ENCODE data around the gene CACNB1. TPM values are rescaled to one million over a fixed set of nuclear protein-coding genes. Genes with fewer than 3 reads are reported as not detected.

Gene CACNB1
- total and polyA plus RNA-seq, 10 of the 15 experiments (the other 5 are each of a cell fraction or from before 2014, with no cell fraction given) = 0.06 to 15.6 (median 6.3) TPM

GRCh38 chr17:39196808-39197291 is 619 bp downstream of the CACNB1 start:
- DNase-seq (ENCODE audit: low read depth, low spot score) = no peak
- intact Hi-C loops (cut with micrococcal nuclease; ENCODE audit: unreplicated experiment) (no loop called here), in situ Hi-C loops (cut with MboI) (no loop called here)
- peak; percentile 41 for ATAC-seq
- 0% methylated on average over 13 of the region's 30 CpGs for WGBS (ENCODE audit: insufficient coverage, insufficient replicate concordance, low lambda C conversion rate, missing lambda C conversion rate)
- peak overlapping the region; percentile 98 for H3K4me3 ChIP-seq
- ChIA-PET RAD21 (ENCODE audit: unreplicated experiment) (no interaction called here), CTCF (interaction anchor here (1.0 to 2.1 kb wide), 3 partner anchors 32 to 43 kb away, joined by 3 to 7 read pairs (median 5); no protein-coding TSS in a partner anchor), SMC1A (ENCODE audit: uncharacterized antibody, unreplicated experiment) (interaction anchor here (0.8 to 1.3 kb wide), 2 partner anchors 44 to 47 kb away, joined by 3 to 6 read pairs; no protein-coding TSS in a partner anchor), POLR2A (interaction anchor here (0.5 to 1.5 kb wide), 3 partner anchors 13 to 447 kb away, joined by 3 to 4 read pairs (median 3); no protein-coding TSS in a partner anchor)
- peak overlapping the region; percentile 69 for H3K9ac ChIP-seq (ENCODE audit: control insufficient read depth, insufficient read depth, low read length)
- no TSS peak for BruUV-seq (replicated peaks)
- FAIRE-seq = no peak
- peak overlapping the region; percentile 83 for H3K4me2 ChIP-seq (ENCODE audit: control insufficient read depth, insufficient read depth)
- H3K27ac ChIP-seq (ENCODE audit: control insufficient read depth, insufficient read depth) = peak overlapping the region; percentile 46
- peaks cover 1 to 7% of the 10 kb centered on the region in 2 experiments; a peak in 2 of 4 replicates for H3K36me3 ChIP-seq (ENCODE audit: control insufficient read depth in 2 of 2, insufficient read depth in 2 of 2, low read length in 1 of 2)
- peaks cover 28% of the 10 kb centered on the region for H3K79me2 ChIP-seq (ENCODE audit: control insufficient read depth, insufficient read depth, low read length)
- H2AFZ ChIP-seq (ENCODE audit: control insufficient read depth, low read depth, low read length) = peak overlapping the region; percentile 66
- peaks cover under 1% of the 10 kb centered on the region; the same call in 1 of the 2 replicates for H4K20me1 ChIP-seq (ENCODE audit: control insufficient read depth, insufficient read depth)
- no peaks in the 10 kb centered on the region for H3K27me3 ChIP-seq (replicated peaks in 1 of 2; ENCODE audit: control insufficient read depth in 2 of 2, insufficient read depth in 2 of 2, low read length in 1 of 2)
- peak in 1 of 2 experiments; percentile 37; a peak in 1 of 3 replicates for TF ChIP-seq EGR1 (IDR thresholded peaks at IDR 0.05; ENCODE audit: borderline replicate concordance in 1 of 2, low read depth in 2 of 2, low read length in 2 of 2)
- no peak for TF ChIP-seq RELB (IDR thresholded peaks at IDR 0.05; ENCODE audit: low read depth)
- no peak for TF ChIP-seq CBX3 (IDR thresholded peaks at IDR 0.05; ENCODE audit: borderline replicate concordance, low read depth)
- H3K4me1 ChIP-seq (ENCODE audit: control insufficient read depth, insufficient read depth, low read length) = peaks cover 19% of the 10 kb centered on the region
- H3K9me3 ChIP-seq (replicated peaks; ENCODE audit: control insufficient read depth, insufficient read depth, low read length) = no peaks in the 10 kb centered on the region
